IPS-18c (cell line): ENCODE measurements around the gene R3HDM4.

Source experiments
- H3K4me3 ChIP-seq: 2 replicates; pipeline ENCODE4 v1.7.0; 2013; ENCODE audit warnings: low read depth, mild to moderate bottlenecking, low read length, moderate library complexity; ENCODE audit not compliant: insufficient read depth
- H3K9me3 ChIP-seq: one replicate; pipeline ENCODE4 v1.6.1; 2013; ENCODE audit warnings: mild to moderate bottlenecking, low read length, moderate library complexity; ENCODE audit not compliant: control insufficient read depth, insufficient read depth

R3HDM4 gene

DNA sequence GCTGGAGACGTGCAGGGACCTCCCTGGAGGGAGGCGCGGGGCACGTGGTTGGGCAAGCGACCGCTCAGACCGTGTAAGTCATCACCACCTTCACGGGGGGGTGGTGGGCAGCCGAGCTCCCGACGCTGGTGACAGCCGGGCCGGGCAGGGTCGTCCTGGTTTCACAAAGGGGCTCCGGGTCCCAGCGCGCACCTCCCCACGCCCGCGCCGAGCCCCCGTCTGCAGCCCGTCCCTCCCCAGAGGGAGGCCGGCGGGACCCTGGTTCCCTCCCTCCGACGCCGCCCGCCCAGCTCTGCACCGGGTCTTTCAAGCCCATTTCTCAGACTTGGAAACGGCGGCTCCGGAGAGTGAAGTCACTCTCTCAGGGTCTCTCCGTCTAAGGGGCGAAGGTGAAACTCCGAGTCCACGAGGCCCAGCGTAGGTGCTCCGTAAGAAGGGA lies 12.1 kb upstream of the R3HDM4 start:
- H3K4me3 ChIP-seq, result peak overlapping the region; percentile 77

DNA sequence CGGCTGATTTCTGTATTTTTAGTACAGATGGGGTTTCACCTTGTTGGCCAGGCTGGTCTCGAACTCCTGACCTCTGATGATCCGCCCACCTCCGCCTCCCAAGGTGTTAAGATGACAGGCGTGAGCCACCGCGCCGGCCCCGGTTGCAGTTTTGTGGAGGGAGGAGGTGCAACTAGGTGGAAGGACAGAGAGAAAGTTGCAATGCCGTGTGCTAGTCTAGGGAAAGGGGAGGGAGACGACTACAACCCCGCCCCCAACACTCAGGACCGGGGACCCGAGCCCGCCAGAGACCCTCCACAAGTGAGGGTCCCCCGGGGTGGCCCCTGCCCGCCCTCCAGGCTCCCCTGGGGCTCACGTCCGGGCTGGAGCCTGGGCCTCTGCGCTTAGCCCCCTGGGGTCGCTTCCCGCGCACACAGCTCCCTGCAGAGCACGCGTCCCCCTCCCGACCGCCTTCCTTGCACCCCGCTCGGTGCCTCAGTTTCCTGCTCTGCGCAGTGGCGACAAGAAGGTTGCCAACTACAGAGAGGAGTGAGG lies 11.6 kb upstream of the R3HDM4 start:
- H3K4me3 ChIP-seq, result peak overlapping the region; percentile 77

More for the DNA sequence above, 12.1 kb upstream of the R3HDM4 start:
- no peaks in the 10 kb centered on the region for H3K9me3 ChIP-seq

DNA sequence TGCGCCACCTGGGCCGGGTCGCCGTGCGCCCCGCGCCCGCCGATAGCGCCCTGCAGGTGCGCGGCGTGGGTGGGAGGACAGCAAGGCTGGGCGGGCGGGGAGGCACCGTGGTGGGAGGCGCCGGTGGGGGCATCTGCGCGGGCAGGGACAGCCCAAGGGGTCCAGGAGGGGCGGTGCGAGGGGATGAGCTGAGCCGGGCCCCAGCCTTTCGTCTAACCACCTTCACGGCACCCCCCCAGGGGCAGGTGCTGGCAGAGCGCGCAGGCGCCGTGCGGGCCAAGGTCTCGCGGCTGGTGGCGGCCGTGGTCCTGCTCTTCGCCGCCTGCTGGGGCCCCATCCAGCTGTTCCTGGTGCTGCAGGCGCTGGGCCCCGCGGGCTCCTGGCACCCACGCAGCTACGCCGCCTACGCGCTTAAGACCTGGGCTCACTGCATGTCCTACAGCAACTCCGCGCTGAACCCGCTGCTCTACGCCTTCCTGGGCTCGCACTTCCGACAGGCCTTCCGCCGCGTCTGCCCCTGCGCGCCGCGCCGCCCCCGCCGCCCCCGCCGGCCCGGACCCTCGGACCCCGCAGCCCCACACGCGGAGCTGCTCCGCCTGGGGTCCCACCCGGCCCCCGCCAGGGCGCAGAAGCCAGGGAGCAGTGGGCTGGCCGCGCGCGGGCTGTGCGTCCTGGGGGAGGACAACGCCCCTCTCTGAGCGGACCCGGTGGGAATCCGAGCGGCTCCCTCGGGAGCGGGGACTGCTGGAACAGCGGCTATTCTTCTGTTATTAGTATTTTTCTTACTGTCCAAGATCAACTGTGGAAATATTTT lies 7.2 kb upstream of the R3HDM4 start:
- H3K9me3 ChIP-seq, result no peaks in the 10 kb centered on the region
- H3K4me3 ChIP-seq, result peak overlapping the region; percentile 31

More for the DNA sequence above, 11.6 kb upstream of the R3HDM4 start:
- H3K9me3 ChIP-seq, result no peaks in the 10 kb centered on the region

DNA sequence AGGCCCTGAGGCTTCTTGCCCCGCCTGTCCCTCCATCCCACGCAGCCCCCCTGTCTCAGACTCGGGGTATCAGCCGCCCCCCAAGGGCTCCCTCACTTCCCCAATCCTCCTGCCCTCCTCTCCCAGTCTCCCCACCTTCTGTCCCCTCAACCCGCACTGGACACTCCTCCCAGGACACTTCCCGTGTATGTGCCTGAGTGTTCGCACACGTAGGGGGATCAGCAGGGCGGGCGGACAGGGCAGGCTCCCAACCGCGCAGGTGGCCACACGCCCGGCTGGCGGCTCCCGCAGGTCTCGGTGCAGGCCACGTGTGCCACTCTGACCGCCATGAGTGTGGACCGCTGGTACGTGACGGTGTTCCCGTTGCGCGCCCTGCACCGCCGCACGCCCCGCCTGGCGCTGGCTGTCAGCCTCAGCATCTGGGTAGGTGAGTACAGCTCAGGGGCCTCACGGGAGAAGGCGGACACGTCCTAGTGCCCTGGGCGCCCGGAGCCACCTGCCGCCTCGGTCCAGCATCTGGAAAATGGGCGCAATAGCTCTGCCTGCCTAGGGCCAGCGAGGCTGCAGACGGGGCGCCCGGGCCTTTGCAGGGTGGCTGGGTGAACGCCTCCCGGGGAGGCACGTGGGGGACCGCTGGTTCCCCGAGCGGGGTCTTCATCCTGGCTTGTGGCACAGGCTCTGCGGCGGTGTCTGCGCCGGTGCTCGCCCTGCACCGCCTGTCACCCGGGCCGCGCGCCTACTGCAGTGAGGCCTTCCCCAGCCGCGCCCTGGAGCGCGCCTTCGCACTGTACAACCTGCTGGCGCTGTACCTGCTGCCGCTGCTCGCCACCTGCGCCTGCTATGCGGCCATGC lies 6.4 kb upstream of the R3HDM4 start:
- Histone ChIP-seq H3K9me3 (no peaks in the 10 kb centered on the region), H3K4me3 (peak overlapping the region; percentile 31)

DNA sequence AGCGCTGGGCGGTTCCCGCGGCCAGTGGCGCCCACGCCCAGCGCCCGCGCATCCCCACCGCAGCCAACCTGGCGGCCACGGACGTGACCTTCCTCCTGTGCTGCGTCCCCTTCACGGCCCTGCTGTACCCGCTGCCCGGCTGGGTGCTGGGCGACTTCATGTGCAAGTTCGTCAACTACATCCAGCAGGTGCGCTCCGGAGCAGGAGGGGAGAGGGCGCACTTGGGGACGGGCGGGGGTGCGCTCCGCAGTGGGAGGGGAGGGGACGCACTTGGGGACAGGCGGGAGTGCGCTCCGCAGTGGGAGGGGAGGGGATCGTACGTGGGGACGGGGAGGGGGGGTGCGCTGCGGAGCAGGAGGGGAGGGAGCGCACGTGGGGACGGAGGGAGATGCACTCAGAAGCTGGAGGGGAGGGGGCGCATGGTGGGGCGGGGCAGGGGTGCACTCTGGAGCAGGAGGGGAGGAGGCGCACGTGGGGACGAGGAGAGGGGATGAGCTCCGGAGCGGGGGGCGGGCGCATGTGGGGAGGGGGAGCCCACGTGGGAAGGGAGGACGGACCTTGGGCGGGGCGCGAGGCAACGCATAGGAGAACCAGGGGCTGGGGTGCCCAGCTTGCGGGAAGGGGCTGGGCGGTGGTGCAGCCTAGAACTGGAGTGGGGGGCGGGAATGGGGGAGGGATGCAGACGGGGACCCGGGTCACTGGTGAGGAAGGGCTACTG lies 5.6 kb upstream of the R3HDM4 start:
- peak overlapping the region; percentile 63; the same call in 1 of the 2 replicates for H3K4me3 ChIP-seq
- H3K9me3 ChIP-seq, result no peaks in the 10 kb centered on the region

DNA sequence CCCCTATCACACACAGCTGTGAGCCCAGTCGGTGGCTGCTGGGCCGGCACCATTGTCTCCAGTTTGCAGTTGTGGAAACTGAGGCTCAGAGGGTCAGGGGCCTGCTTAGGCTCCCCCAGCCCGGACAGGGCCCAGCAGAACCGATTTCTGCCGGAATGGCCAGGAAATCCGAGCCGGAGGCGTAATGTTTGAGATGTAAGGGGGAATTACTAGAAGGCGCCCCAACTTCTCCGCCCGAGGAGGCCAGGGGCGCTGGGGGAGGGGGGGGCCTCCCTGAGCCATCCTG lies 5.1 kb upstream of the R3HDM4 start:
- Histone ChIP-seq H3K9me3 (no peaks in the 10 kb centered on the region), H3K4me3 (peak overlapping the region; percentile 63)

DNA sequence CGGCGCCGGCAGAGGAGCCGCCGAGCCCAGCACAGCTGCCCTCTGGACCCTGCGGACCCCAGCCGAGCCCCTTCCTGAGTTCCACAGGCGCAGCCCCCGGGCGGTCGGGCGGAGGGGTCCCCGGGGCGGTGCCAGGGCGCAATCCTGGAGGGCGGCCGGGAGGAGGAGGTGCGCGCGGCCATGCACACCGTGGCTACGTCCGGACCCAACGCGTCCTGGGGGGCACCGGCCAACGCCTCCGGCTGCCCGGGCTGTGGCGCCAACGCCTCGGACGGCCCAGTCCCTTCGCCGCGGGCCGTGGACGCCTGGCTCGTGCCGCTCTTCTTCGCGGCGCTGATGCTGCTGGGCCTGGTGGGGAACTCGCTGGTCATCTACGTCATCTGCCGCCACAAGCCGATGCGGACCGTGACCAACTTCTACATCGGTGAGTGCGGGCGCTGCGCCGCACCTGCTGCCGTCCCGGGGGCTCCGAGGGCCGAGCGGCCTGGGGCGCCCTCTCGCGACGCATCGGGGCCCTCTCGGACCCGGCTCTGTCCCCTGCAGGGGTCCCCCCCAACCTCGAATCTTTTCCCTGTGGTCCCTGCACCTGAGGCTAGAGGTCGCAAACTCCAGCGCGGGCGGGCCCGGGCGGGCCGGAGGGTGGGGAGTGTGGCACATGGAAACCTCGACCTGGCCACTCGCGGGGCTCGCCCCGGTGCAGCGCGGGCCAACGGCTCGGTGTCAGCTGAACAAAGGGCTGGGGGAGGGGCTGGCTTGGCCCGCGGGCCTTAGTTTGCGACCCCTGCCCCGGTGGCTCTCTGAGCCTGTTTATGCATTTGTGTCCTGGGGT lies 4.5 kb upstream of the R3HDM4 start, which contains the start of gene KISS1R:
Gene KISS1R (plus strand): TSS at position 11 of the 829 bp plus-strand sequence. CDS start 170 bp downstream, at position 181.
- no peaks in the 10 kb centered on the region for H3K9me3 ChIP-seq

DNA sequence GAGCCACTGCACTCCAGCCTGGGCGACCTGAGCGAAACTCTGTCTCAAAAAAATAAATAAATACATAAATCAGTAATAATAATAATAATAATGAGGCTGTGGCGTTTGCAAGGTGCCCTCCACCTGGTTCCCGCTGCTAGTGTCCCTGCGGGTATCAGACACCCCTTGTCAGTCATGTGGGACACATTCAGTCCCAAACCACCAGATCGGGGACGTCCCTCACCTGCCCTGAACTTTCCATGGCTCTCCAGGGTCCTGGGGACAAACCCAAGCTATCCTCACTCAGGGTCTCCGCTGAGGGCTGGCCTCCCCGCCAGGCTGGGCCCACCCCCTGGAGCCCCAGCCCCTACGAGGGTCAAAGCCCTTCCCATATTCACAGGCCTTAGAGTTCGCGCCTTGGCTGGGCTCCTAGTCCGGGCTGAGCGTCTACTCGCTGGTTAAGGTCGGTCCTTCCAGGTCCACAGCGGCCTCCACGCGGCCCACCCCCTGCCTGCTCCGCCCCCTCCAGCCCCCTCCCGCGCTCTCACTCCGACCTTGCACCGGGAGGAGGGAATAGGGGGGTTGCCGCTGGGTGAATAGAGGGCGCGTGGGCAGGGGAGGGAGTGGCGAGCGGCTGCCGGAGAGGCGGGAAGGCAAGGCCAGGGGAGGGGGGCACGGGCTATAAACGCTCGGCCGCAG lies 3.8 kb upstream of the R3HDM4 start:
- Histone ChIP-seq H3K9me3 (no peaks in the 10 kb centered on the region), H3K4me3 (peak overlapping the region; percentile 63)

More for the DNA sequence above, 4.5 kb upstream of the R3HDM4 start, which contains the start of gene KISS1R:
- H3K4me3 ChIP-seq, result peak within 1 kb of the TSS; percentile 63

DNA sequence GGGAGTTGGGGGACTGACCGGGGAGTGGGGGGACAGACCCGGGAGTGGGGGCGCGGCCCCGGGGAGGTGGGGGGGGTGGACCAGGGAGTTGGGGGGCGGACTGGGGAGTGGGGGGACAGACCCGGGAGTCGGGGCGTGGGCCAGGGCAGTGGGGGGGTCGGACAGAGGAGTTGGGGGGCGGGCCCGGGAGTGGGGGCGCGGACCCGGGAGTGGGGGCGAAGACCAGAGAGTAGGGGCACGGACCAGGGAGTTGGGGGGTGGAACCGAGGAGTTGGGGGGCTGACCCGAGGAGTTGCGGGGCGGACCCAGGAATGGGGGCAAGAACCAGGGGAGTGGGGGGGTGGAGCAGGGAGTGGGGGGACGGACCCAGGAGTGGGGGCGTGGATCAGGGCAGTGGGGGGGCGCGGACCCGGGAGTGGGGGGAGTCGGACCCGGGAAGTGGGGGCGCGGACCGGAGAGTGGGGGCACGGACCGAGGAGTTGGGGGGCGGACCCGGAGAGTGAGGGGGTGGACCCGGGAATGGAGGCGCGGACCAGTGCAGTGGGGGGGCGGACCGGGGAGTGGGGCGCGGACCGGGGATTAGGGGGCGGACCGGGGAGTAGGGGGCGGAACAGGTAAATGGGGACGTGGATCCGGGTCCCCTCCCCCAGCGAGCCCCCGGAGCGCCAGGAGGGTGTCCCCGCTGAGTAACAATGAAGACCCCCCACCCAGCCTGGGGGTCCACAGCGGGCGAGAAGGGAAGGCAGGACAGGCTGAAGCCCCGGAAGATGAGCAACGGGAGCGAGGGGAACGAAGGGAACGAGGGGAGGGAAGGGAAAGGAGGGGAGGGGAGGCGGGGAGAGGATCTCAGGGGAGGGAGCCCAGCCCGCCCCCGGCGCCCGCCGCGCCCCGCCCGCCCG lies 589 bp downstream of the R3HDM4 start:
- no peaks in the 10 kb centered on the region for H3K9me3 ChIP-seq
- peak overlapping the region; percentile 65 for H3K4me3 ChIP-seq

DNA sequence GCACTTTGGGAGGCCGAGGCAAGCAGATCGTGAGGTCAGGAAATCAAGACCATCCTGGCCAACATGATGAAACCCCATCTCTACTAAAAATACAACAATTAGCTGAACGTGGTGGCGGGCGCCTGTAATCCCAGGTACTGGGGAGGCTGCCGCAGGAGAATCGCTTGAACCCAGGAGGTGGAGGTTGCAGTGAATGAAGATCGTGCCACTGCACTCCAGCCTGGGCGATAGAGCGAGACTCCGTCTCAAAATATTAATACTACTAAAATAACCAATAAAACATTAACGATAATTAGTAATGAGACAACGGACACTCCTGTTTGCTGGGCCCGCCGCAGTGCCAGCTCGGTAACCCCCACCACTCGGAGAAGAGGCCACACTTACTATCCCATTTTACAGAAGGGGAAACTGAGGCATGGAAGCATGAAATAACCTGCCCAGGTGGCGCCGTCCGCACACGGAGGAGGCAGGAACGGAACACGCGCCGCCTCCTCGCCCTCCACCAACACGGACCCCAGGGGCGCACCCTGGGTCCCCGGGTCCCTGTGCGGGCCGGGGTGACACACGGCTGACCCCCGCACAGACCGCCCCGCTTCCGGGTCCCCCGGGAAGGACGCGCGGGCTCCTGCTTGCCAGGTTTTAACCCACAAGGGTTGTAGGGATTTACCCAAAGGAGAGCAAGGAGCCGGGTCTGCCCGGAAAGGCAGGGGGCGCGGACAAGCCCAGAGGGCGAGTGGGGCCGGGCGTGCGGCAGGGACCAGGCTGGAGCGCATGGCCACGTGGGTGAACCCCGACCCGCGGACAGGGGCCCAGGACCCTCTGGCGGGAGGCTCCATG lies 1.6 kb downstream of the R3HDM4 start:
- Histone ChIP-seq H3K9me3 (no peaks in the 10 kb centered on the region), H3K4me3 (peak overlapping the region; percentile 24; the same call in 1 of the 2 replicates)

DNA sequence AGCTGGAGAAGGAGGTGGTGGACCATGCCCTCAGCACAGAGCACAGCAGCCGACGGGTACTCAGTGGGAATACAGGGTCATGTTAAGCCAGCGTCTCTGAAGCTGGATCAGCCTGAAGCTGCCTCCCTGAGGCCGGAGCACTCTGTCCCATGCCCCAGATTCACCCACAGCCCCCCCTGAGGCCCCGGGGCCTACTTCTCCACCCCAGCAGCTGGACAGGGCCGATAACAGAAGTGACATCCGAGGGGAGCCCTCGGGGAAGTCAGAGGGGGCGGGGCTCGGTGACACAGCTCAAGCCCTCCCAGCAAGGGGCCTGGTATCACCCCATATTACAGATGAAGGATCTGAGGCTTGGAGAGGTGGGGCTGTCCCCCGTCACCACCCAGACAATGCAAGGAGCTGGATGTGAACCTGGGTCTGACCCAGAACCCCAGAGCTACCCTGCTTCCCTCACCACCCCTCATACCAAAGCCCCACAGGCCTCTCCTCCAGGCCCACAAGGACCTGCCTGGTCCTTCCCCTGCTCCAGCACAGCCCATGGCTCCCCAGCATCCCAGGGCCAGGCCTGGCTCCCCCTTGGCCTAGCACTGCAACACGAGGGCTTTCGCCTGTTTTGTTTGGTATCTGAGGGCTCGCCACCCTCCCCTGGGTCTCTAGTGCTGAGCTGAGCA lies 5.7 kb downstream of the R3HDM4 start:
- Histone ChIP-seq H3K9me3 (peaks cover 2% of the 10 kb centered on the region), H3K4me3 (no peak overlapping the region)

DNA sequence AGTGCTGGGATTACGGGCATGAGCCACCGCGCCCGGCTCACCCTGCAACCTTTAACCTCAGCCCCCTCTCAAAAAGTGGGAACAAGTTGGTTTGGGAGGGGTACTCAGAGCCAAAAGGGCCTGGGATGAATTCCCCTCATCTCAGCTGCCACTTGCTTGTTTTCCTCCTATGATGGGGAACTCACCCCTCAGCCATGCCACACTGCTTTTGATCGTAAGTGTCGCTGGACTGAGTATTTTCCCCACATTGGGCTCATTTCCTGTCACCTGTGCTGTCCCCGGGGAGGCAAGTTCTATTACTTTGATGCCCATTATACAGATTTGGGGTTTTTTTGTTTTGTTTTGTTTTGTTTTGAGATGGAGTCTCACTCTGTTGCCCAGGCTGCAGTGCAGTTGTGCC lies 6.5 kb downstream of the R3HDM4 start:
- Histone ChIP-seq H3K9me3 (peaks cover 2% of the 10 kb centered on the region), H3K4me3 (no peak overlapping the region)

DNA sequence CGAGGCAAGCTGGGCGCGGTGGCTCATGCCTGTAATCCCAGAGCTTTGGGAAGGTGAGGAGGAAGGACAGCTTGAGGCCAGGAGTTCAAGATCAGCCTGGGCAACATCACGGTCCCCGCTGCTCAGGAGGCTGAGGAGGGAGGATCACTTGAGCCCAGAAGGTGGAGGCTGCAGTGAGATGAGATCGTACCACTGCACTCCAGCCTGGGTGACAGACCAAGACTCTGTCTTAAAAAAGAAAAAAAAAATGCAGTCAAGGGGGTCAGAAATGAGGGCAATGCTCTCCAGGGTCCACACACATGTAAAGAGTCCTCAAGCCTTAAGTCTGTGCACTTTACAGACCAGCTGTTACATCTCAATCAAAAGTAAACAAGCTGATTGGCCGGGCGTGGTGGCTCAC lies 8.5 kb downstream of the R3HDM4 start:
- peaks cover 2% of the 10 kb centered on the region for H3K9me3 ChIP-seq

DNA sequence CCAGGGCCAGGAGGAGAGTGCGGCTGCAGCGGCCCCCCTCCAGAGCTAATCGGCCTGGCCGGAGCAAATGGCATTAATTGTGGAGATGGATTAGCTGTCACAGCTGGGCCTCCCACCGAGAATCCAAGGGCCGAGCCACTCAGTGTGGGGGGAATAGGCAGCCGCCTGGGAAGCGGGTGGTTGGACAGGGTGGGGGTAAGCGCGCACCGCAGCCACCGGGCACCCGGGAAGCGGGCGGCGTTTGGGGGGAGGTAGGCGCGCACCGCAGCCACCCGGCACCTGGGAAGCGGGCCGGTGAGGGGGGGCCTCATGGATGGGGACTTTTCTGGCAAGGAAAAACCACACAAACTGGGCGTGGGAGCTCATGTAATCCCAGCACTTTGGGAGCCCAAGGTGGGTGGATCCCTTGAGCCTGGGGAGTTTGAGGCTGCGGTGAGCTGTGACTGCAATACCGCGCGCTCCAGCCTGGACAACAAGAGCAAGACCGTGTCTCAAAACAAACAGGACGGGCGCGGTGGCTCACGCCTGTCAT lies 9.7 kb downstream of the R3HDM4 start:
- Histone ChIP-seq H3K9me3 (peaks cover 2% of the 10 kb centered on the region), H3K4me3 (no peak overlapping the region)

More for the DNA sequence above, 8.5 kb downstream of the R3HDM4 start:
- H3K4me3 ChIP-seq, result no peak overlapping the region
